HFF-Myc (cell line): ENCODE data around the gene BACE2.

Source experiments
- DNase-seq: peaks from one replicate; pipeline ENCODE4 v3.0.0-alpha.2; 2011; ENCODE audit warnings: low read depth; ENCODE audit errors: extremely low read depth
- H3K4me3 ChIP-seq: replicated peaks from 2 replicates; pipeline ENCODE4 v1.5.1; 2011; ENCODE audit warnings: low read depth, mild to moderate bottlenecking, control low read depth, low read length
- TF ChIP-seq, protein P1 (sequence below): IDR thresholded peaks from 2 replicates; pipeline ENCODE4 v1.5.1; 2012; ENCODE audit warnings: mild to moderate bottlenecking, low read depth, low read length, control low read depth; ENCODE audit errors: missing control alignments

The BACE2 gene

GRCh38 chr21:41199123-41199522 lies 31.2 kb downstream of the BACE2 start:
- DNase-seq: no peak
- TF ChIP-seq, protein P1, sequence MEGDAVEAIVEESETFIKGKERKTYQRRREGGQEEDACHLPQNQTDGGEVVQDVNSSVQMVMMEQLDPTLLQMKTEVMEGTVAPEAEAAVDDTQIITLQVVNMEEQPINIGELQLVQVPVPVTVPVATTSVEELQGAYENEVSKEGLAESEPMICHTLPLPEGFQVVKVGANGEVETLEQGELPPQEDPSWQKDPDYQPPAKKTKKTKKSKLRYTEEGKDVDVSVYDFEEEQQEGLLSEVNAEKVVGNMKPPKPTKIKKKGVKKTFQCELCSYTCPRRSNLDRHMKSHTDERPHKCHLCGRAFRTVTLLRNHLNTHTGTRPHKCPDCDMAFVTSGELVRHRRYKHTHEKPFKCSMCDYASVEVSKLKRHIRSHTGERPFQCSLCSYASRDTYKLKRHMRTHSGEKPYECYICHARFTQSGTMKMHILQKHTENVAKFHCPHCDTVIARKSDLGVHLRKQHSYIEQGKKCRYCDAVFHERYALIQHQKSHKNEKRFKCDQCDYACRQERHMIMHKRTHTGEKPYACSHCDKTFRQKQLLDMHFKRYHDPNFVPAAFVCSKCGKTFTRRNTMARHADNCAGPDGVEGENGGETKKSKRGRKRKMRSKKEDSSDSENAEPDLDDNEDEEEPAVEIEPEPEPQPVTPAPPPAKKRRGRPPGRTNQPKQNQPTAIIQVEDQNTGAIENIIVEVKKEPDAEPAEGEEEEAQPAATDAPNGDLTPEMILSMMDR: no peak
- no peak overlapping the region for H3K4me3 ChIP-seq

GRCh38 chr21:41199588-41199987 lies 31.6 kb downstream of the BACE2 start:
- DNase-seq: no peak
- H3K4me3 ChIP-seq: no peak overlapping the region
- TF ChIP-seq, protein P1: no peak

DNA sequence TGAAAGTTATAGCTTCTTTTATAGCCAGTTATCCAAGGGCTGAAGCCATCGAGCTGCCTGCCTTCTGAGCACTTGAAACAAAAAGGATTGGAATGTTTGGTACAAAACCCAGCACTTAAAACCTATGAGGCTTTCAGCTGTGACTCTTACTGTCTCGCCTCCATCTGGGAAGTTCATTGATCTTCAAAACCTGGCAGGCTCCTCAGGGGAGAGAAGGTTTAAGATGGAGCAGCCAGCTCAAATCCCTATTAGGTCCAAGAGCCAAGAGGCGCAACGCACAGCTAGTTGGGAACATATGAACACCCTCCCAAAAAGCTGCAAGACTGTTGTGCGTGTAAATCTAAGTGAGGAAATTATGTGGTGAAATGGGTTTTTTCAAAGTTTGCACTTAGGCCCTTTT lies 33.4 kb downstream of the BACE2 start:
- no peak overlapping the region for H3K4me3 ChIP-seq
- DNase-seq: no peak
- TF ChIP-seq, protein P1: no peak

GRCh38 chr21:41204736-41205135 lies 36.8 kb downstream of the BACE2 start:
- no peak for DNase-seq
- no peak overlapping the region for H3K4me3 ChIP-seq
- TF ChIP-seq, protein P1: no peak

DNA sequence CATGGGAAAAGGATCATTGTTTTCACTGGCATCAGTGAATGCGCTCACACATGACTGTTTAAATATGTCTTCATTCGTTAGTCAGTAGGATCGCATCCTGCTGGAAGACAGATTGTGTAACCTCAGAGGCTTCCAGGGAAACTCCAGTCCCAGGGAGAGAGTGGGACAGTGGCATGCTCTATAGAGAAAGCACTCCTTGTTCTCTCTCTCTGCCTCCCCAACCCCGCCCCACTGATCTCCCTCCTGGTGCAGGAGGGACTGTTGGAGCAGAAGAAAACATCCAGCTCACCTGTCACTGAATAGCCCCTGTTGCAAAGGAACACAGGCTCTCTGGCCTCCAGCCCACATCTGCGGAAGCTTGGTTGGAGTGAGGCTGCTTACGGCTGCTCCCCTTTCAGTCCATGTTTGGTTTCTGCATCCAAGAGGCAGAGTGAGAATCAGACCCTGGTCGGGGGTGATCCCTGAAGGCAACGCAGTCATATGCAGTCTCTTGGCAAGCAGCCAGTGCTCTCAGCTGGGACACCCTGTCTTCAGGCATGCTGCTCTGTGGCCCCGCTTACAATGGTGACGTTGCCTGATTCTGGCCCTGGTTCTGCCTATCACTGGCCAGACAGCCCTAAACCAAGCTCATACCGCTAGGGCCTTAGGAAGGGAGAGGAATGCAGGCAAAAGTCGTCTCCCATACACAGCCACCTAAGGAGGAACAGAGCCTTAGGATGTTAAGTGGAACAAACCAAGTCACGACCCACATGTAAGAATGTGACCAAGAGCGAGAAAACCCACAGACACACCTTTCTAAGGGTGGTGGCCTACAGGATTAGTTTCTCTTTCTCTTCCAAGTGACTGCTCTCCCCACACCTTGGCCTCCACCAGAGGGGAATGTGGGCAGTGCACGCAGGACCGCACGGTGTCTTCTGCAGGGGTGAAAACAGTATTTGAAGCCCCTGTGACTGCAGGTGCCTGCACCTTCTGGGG lies 39.7 kb downstream of the BACE2 start:
- TF ChIP-seq, protein P1: no peak
- no peak overlapping the region for H3K4me3 ChIP-seq
- no peak for DNase-seq

DNA sequence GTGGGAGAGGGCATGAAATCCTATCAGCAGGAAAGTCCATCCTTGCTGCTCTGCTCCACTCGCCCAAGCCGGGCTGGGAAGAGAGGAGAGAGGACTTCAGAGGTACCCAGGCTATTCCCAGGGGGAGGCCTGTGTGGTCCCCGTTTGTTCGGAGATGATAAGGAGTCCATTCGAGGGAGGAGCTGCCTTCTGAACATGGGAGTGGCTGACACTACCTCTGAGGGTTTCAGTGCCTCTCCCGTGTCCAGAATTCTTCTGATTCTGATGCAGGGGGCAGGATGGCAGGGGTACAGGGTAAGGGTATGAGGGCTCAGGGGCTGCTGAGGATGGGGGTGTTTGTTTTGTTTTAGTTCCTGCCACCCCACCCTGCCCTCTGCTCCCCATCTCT lies 40.4 kb downstream of the BACE2 start:
- TF ChIP-seq, protein P1: no peak
- H3K4me3 ChIP-seq: no peak overlapping the region
- no peak for DNase-seq
